GM19397 (cell line): Measurements from ENCODE around the gene ILDR2.

Experiments
- ATAC-seq: cut with Tn5 transposase; IDR thresholded peaks from one replicate; pipeline ENCODE4 v1.9.1; 2021; ENCODE audit warnings: mild to moderate bottlenecking, moderate library complexity; ENCODE audit not compliant: unreplicated experiment

Gene ILDR2, protein sequence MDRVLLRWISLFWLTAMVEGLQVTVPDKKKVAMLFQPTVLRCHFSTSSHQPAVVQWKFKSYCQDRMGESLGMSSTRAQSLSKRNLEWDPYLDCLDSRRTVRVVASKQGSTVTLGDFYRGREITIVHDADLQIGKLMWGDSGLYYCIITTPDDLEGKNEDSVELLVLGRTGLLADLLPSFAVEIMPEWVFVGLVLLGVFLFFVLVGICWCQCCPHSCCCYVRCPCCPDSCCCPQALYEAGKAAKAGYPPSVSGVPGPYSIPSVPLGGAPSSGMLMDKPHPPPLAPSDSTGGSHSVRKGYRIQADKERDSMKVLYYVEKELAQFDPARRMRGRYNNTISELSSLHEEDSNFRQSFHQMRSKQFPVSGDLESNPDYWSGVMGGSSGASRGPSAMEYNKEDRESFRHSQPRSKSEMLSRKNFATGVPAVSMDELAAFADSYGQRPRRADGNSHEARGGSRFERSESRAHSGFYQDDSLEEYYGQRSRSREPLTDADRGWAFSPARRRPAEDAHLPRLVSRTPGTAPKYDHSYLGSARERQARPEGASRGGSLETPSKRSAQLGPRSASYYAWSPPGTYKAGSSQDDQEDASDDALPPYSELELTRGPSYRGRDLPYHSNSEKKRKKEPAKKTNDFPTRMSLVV

GRCh38 chr1:166975361-166976129 lies at the start of gene ILDR2:
ILDR2 (minus strand) TSS chr1:166975540; CDS start chr1:166975268, 272 bp downstream.
- peak; percentile 72 for ATAC-seq

- peak; percentile 74 for ATAC-seq
Observed at GRCh38 chr1:167022384-167022783, 47.0 kb upstream of the ILDR2 start.

GRCh38 chr1:167016100-167016750 lies 40.9 kb upstream of the ILDR2 start:
- ATAC-seq = no peak

- no peak for ATAC-seq
Observed at GRCh38 chr1:167013108-167013929, 38.0 kb upstream of the ILDR2 start.

DNA sequence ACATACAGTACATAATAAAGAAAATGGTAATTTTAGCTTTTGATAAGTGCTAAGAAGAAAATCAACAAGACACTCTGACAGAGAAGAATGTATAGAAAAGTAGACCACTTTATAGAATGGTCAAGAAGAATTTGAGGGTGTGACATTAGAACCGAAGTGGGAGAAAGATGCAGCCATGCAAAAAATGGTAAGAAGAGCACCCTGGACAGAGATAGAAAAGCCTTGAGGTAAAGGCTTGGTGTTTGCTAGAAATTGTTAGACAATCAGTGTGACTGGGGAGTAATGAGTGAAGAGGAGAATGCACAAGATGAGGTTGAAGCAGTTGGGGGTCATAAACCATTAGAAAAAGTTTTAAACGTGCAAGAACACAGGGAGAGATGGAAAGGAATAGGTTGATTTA lies 37.2 kb upstream of the ILDR2 start:
- no peak for ATAC-seq

- no peak for ATAC-seq
Observed at GRCh38 chr1:167011560-167012191, 36.3 kb upstream of the ILDR2 start.

- ATAC-seq = no peak
Observed at GRCh38 chr1:167003711-167004110, 28.4 kb upstream of the ILDR2 start.

DNA sequence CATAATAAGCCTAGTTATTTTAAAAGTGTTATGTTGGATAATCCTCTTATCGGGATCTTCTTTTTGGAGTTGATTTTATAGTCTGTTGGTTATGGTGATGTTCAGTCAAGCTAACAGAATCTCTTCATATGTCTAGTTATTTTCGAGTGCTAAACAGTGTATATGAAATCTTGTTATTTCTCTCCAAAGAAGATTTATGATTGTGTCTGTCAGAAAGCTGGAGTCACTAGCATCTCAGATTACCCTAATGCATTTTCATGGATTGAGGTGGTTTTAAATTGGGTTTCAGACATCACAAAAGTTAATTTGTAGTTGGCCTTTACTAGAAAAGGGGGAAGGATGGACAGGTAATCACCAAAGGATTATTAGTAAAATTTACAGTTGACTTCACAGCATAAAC lies 27.0 kb upstream of the ILDR2 start:
- no peak for ATAC-seq

- no peak for ATAC-seq
Observed at GRCh38 chr1:167000546-167000945, 25.2 kb upstream of the ILDR2 start.

- ATAC-seq = no peak
Observed at GRCh38 chr1:166999500-167000055, 24.2 kb upstream of the ILDR2 start.

- no peak for ATAC-seq
Observed at GRCh38 chr1:166999075-166999474, 23.7 kb upstream of the ILDR2 start.

GRCh38 chr1:166988974-166989515 lies 13.7 kb upstream of the ILDR2 start, which contains the start of gene MAEL:
MAEL (plus strand) TSS chr1:166989280; CDS start chr1:166989353, 73 bp downstream.
- ATAC-seq = no peak

GRCh38 chr1:166981589-166981988 lies 6.2 kb upstream of the ILDR2 start:
- ATAC-seq = no peak

DNA sequence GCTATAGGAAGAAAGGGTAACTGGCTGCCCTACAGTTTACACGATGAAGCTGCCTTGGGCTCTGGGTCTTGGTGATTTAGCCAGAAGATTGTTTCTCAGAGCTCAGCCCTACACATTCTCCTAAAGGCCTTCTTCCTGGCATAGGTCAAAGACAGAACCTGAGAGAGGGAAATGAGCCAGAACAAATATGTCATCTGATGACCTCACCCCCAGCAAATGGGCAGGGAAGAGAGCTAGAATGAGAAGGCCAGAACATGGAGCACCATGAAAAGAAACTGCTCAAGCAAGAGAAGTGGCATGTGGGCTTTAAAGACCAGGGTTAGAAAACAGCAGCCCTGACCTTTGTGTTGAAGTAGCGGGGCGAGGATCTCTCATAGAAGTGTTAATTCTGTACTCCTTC lies 5.5 kb upstream of the ILDR2 start:
- no peak for ATAC-seq

GRCh38 chr1:166980383-166980782 lies 5.0 kb upstream of the ILDR2 start:
- ATAC-seq = no peak

GRCh38 chr1:166978821-166979220 lies 3.5 kb upstream of the ILDR2 start:
- ATAC-seq = peak; percentile 31

GRCh38 chr1:166977951-166978350 lies 2.6 kb upstream of the ILDR2 start:
- no peak for ATAC-seq

- ATAC-seq = no peak
Observed at GRCh38 chr1:166974647-166975345, 544 bp downstream of the ILDR2 start.
